Keratinocyte (primary cell): ENCODE results near the gene ZBTB11.

ENCODE experiments used
- CTCF ChIP-seq, 3 experiments: IDR thresholded peaks in 1 of 3; conservative IDR thresholded peaks in 1 of 3; optimal IDR thresholded peaks in 1 of 3; 2 replicates in 2 of 3; 3 replicates in 1 of 3; pipeline versions ENCODE3 to v1.5.1; 2011; ENCODE audit warnings: low read length in 3 of 3, mild to moderate bottlenecking in 3 of 3, moderate library complexity in 2 of 3, control low read depth in 1 of 3, inconsistent platforms in 1 of 3; ENCODE audit not compliant: insufficient read depth in 2 of 3; ENCODE audit errors: extremely low read depth in 1 of 3
- EZH2 ChIP-seq: IDR thresholded peaks from one replicate; pipeline ENCODE4 v1.6.1; 2012; ENCODE audit warnings: inconsistent platforms, mild to moderate bottlenecking, low read length, moderate library complexity

DNA sequence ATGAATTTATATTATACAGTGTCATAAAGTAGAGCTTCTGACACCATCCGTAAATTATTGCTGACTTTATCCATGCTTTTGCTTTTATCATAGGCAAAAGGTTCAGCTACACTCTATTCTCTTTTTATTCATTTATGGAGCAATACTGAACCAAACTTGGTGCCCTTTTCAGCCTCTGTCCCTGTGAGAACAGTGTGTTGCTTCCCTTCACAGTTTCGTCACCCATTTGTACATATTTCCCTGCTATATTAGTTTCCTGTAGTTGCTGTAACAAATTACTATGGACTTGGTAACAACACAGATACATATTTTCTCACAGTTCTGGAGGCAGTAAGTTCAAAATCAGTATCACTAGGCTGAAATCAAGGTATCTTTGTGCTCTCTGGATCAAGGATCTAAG lies 12.4 kb upstream of the ZBTB11 start:
- no peak for TF ChIP-seq CTCF (optimal IDR thresholded peaks at IDR 0.05 in 1 of 3, IDR thresholded peaks at IDR 0.05 in 1 of 3, conservative IDR thresholded peaks at IDR 0.05 in 1 of 3; ENCODE audit: extremely low read depth in 1 of 3, insufficient read depth in 2 of 3, low read length in 3 of 3)
- TF ChIP-seq EZH2 = no peak
